Activated CD4-positive, alpha-beta T cell treated with anti-CD3 and anti-CD28 coated beads for 24 hours (primary cell): ENCODE data around the gene PHF3.
"Not testable (repeated sequence)": the region's sequence is repeated elsewhere in the genome, so short reads cannot be mapped to it uniquely, and the experiment has no call there.

Source experiments
- DNase-seq, 2 donors: peaks; one replicate each; pipeline ENCODE4 v3.0.0-alpha.2; 2020; ENCODE audit warnings: low read depth in 2 of 2

PHF3 gene

GRCh38 chr6:63709148-63709547, 73.5 kb downstream of the PHF3 start:
- DNase-seq: no peak

GRCh38 chr6:63713332-63713731, 77.7 kb downstream of the PHF3 start:
- no peak for DNase-seq

DNA sequence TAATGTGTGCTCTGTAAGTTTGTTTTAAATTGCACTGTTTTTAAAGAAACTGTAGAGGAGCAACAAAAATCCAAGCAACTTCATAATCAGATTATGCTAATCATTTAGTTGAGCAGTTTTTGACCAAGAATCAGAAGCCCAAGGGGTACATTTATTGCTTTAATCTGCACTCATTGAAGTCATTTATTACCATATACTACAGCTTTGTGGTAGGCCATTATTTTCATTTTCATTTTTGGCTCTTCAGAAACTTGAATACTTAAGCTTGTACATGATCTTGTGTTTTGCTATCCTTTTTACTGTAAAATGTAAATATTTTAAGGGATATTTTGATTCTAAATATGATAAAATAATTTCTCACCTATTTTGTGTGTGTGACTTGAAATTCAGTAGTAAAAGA, 78.5 kb downstream of the PHF3 start:
- no peak for DNase-seq

GRCh38 chr6:63716169-63716568, 80.6 kb downstream of the PHF3 start:
- no peak for DNase-seq

GRCh38 chr6:63721181-63721580, 85.6 kb downstream of the PHF3 start:
- no peak for DNase-seq

- DNase-seq: no peak
Measured at GRCh38 chr6:63724721-63725120, 89.1 kb downstream of the PHF3 start.

DNA sequence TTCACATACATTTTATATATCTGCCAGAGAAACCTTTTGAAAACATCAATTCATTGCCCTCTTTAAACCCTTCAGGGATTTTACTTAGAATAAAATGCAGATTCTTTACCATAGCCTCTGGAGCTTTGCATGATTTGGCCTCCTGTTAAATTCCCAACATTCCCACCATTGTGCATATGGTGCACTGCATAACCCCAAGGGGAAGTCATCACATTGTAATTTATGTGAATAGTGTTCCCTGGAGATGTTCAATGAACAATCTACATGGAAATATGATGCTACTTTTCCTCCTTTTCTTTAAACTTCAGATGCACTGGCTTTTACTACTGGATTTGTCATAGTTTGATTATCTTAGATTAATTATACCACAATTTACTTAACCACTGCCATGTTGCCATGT, 94.7 kb downstream of the PHF3 start:
- no peak for DNase-seq

DNA sequence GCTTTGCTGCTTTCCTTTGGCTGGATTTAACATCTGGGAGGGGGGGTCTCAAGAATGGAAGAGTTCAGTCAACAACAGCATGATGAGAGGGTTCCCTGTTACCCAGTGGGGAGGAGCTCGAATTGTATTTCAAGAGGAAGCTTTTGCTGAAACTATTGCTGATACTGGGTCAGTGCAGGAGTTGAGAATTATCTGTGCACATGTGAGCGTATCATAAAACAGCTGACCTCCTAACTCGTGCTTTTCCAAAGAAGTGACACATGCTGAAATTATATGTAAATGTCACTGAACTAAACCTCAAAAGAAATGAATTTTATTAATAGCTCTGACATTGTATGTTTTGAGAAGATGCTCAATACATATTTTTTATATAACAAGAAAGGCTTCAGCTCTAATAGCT, 96.3 kb downstream of the PHF3 start:
- DNase-seq: no peak

GRCh38 chr6:63732336-63732735, 96.7 kb downstream of the PHF3 start:
- DNase-seq: no peak

DNA sequence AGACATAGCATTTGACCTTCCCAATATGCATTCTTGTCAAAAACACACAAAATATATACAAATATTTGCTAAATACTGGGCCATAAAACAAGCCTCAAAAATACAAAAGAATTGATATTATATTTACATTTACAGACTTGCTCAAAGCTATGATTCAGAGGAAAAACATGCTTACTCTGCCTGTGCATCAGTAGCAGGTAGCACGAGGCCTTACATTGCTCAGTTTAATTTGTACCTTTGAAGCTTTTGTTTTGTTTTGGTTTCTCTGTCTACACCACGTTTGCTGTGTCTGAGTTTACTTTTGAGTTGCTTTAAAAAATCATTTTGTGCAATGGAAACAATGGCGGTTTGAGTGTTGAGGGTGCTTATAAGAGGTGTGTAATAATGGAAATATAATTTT, 99.3 kb downstream of the PHF3 start:
- DNase-seq: no peak

DNA sequence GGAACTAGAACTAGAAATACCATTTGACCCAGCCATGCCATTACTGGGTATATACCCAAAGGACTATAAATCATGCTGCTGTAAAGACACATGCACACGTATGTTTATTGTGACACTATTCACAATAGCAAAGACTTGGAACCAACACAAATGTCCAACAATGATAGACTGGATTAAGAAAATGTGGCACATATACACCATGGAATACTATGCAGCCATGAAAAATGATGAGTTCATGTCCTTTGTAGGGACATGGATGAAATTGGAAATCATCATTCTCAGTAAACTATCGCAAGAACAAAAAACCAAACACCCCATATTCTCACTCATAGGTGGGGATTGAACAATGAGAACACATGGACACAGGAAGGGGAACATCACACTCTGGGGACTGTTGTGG, 102.6 kb downstream of the PHF3 start:
- DNase-seq: not testable (repeated sequence)

- DNase-seq: no peak
Measured at GRCh38 chr6:63739094-63739687, 103.6 kb downstream of the PHF3 start.

DNA sequence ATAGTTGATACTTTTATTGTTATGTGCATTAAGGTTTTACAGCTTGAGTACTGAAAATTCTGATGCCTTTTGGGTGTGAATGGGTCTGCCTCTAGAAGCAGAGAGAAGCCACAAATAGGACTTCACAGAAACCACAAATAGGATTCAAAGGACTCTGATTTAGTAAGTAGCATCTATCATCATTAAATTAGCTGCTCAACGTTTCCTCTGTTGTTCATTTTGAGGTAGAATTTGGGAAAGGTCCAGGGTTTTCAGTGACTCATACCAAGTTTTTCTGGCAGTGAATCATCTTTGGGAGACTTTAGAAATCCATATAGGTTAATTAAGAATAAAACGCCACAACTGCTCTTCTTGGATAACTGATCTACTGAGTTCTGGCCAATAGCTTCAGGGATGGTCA, 105.1 kb downstream of the PHF3 start:
- DNase-seq: no peak

- no peak for DNase-seq
Measured at GRCh38 chr6:63742060-63742459, 106.5 kb downstream of the PHF3 start.

GRCh38 chr6:63743691-63744090, 108.1 kb downstream of the PHF3 start:
- no peak for DNase-seq

GRCh38 chr6:63744810-63745209, 109.2 kb downstream of the PHF3 start:
- DNase-seq: no peak

GRCh38 chr6:63745784-63746183, 110.2 kb downstream of the PHF3 start:
- no peak for DNase-seq

GRCh38 chr6:63750400-63750799, 114.8 kb downstream of the PHF3 start:
- DNase-seq: no peak

- not testable (repeated sequence) for DNase-seq
Measured at GRCh38 chr6:63757275-63757674, 121.7 kb downstream of the PHF3 start.

- no peak for DNase-seq
Measured at GRCh38 chr6:63757826-63758225, 122.2 kb downstream of the PHF3 start.

DNA sequence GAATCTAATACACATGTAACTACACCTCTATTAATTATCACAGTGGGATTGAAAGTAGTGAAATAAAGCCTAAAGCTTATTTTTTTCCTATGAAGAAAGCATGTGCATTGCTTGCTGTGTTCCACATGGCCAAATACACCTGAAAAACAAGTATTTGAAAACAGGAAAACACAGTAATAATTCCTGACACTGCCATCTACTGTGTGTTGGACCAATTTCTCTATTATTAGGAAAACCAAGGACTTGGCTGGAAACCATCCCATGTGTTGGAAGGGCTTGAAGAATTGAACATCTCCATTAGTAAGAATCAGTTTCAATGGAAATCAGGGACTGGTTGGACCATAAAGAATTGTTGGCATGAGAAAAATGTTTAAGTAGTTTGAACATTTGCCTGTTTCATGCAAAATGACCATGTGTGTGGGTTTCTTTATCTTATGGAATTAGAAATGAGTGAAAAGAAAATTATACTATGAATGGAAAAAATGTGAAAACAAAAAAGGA, 124.1 kb downstream of the PHF3 start:
- DNase-seq: no peak

DNA sequence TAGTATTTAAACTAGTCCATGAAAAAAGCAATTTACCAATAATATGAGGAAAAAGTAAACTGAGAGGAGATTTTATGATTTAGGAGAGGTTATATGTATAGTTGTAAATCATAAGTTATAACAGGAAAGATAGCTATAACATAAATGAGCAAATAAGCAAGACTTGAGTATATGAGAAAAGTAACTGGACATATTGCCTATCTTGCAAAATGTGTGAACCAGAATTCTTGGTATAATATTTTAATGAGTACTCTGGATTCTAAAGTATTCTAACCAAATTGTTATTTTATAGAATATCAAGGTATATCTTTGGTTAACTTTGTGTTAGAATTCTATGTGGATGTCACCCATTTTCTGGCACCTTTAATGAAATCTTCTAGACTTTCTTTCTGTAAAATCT, 124.6 kb downstream of the PHF3 start:
- no peak for DNase-seq

GRCh38 chr6:63764318-63764916, 128.8 kb downstream of the PHF3 start:
- DNase-seq: no peak
